ENCODE results near the gene CIC. TPM values are rescaled to one million over a fixed set of nuclear protein-coding genes. Genes with fewer than 3 reads are reported as not detected.

The CIC gene
- total RNA-seq, 4 donors from 2014 or later: 50.6 to 98.3 (median 56.9) TPM

DNA sequence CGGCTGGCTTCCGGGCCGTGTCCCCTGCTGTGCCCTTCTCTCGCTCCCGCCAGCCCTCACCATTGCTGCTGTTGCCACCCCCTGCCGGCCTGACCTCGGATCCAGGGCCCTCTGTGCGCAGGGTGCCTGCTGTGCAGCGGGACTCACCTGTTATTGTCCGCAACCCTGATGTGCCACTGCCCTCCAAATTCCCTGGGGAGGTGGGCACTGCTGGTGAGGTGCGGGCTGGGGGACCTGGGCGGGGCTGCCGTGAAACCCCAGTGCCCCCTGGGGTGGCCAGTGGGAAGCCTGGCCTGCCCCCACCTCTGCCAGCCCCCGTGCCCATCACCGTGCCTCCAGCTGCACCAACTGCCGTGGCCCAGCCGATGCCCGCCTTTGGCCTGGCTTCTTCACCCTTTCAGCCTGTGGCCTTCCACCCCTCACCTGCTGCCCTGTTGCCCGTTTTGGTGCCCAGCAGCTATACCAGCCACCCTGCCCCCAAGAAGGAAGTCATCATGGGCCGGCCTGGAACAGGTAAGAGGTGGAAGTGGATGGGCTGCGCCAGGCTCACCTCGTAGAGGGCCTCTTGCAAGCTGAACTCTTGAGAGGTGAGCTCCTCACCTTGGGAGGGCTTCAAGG lies 5.1 kb downstream of the CIC start:
- H3K27ac ChIP-seq: no peak overlapping the region
- TF ChIP-seq, protein P1, sequence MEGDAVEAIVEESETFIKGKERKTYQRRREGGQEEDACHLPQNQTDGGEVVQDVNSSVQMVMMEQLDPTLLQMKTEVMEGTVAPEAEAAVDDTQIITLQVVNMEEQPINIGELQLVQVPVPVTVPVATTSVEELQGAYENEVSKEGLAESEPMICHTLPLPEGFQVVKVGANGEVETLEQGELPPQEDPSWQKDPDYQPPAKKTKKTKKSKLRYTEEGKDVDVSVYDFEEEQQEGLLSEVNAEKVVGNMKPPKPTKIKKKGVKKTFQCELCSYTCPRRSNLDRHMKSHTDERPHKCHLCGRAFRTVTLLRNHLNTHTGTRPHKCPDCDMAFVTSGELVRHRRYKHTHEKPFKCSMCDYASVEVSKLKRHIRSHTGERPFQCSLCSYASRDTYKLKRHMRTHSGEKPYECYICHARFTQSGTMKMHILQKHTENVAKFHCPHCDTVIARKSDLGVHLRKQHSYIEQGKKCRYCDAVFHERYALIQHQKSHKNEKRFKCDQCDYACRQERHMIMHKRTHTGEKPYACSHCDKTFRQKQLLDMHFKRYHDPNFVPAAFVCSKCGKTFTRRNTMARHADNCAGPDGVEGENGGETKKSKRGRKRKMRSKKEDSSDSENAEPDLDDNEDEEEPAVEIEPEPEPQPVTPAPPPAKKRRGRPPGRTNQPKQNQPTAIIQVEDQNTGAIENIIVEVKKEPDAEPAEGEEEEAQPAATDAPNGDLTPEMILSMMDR (IDR thresholded peaks at IDR 0.05): no peak
- TF ChIP-seq POLR2A (IDR thresholded peaks at IDR 0.05): no peak
- intact Hi-C loops (cut with DNase I): no loop called here

DNA sequence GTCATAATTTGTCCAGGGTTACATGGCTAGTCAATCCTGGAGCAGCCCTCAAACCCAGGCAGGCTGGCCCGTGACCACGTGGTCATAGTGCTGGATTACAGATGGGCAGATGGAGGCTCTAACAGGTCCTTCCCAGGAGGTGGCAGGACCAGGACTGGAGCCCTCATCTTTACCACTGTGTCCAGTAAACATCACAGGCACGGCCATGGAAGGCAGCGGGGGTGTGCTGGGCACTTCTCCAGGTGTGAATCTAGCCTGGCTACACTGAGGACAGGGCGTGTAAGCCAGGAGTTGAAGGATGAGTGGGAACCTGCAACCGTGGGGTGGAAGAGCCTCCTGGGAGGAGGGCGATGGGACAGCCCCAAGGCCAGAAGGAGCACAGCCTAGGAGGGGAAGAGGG lies 6.1 kb downstream of the CIC start:
- no peaks in the 10 kb centered on the region for H3K27me3 ChIP-seq
- peaks cover 29 to 45% of the 10 kb centered on the region in 2 donors for H3K4me1 ChIP-seq
- no peak for TF ChIP-seq POLR2A (IDR thresholded peaks at IDR 0.05)
- TF ChIP-seq, protein P1 (IDR thresholded peaks at IDR 0.05): no peak
- H3K9me3 ChIP-seq: no peaks in the 10 kb centered on the region
- no peak for DNase-seq
- H3K36me3 ChIP-seq: peaks cover 28 to 29% of the 10 kb centered on the region in 2 donors
- 77 to 79% methylated on average over 7 of the region's 7 CpGs for WGBS, 2 donors
- no peak overlapping the region for H3K27ac ChIP-seq
- H3K4me3 ChIP-seq (replicated peaks in 1 of 3): no peak overlapping the region
- intact Hi-C loops (cut with DNase I): no loop called here

More for the DNA sequence above, 5.1 kb downstream of the CIC start:
- no peak overlapping the region for H3K4me3 ChIP-seq (replicated peaks in 1 of 3)
- WGBS, 2 donors: 84 to 98% methylated on average over 14 to 18 of the region's 22 CpGs
- H3K27me3 ChIP-seq: no peaks in the 10 kb centered on the region
- H3K9me3 ChIP-seq: no peaks in the 10 kb centered on the region
- DNase-seq: no peak
- H3K36me3 ChIP-seq: peaks cover 28 to 29% of the 10 kb centered on the region in 2 donors
- peaks cover 25 to 44% of the 10 kb centered on the region in 2 donors for H3K4me1 ChIP-seq

DNA sequence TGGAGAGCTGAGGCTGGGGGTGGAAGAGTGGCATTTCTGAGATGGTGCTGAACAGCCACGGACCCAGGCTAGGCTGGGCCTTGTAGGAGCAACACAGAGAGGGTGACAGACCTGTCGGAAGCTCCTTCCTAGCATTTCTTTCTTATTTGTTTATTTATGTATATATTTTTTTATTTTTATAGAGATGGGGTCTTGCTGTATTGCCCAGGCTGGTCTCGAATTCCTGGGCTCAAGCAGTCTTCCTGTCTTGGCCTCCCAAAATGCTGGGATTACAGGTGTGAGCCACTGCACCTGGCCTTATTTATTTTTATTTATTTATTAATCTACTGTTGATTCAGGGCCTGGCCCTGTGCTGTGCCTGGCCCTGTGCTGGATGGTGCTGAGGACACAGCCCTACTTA lies 6.5 kb downstream of the CIC start:
- intact Hi-C loops (cut with DNase I): no loop called here
- no peak overlapping the region for H3K4me3 ChIP-seq (replicated peaks in 1 of 3)
- no peak overlapping the region for H3K27ac ChIP-seq
- H3K36me3 ChIP-seq: peaks cover 28 to 29% of the 10 kb centered on the region in 2 donors
- DNase-seq: no peak
- TF ChIP-seq, protein P1 (IDR thresholded peaks at IDR 0.05): no peak
- no peak for TF ChIP-seq POLR2A (IDR thresholded peaks at IDR 0.05)
- no peaks in the 10 kb centered on the region for H3K27me3 ChIP-seq
- WGBS, 2 donors: 89 to 93% methylated on average over 3 of the region's 3 CpGs
- H3K9me3 ChIP-seq: no peaks in the 10 kb centered on the region
- H3K4me1 ChIP-seq: peaks cover 26 to 41% of the 10 kb centered on the region in 2 donors

DNA sequence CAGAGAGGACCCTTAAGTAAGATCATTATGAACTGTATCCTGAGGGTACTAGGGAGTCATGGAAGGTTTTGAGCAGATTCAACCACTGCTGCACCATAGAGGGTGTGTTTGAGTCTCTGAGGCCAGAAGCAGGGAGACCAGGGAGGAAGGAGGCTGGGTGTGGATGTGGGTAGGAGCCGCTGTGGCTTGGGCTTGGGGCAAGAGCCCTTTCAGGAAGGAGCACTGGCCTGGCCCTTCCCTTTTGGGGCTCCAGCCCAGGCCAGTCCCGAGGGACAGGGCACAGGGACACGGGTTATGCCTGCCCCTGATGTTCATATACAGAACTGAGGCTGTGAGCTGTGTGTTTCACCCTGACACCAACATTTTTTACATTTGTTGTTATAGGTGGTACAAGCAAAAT lies 7.2 kb downstream of the CIC start:
- Histone ChIP-seq H3K36me3 (peaks cover 28 to 29% of the 10 kb centered on the region in 2 donors), H3K27me3 (no peaks in the 10 kb centered on the region), H3K9me3 (no peaks in the 10 kb centered on the region), H3K4me3 (replicated peaks in 1 of 3) (no peak overlapping the region), H3K27ac (no peak overlapping the region), H3K4me1 (peaks cover 27 to 38% of the 10 kb centered on the region in 2 donors)
- TF ChIP-seq, protein P1 (IDR thresholded peaks at IDR 0.05): no peak
- no peak for TF ChIP-seq POLR2A (IDR thresholded peaks at IDR 0.05)
- DNase-seq: no peak
- intact Hi-C loops (cut with DNase I): no loop called here
- 69 to 89% methylated on average over 1 to 3 of the region's 3 CpGs for WGBS, 2 donors

DNA sequence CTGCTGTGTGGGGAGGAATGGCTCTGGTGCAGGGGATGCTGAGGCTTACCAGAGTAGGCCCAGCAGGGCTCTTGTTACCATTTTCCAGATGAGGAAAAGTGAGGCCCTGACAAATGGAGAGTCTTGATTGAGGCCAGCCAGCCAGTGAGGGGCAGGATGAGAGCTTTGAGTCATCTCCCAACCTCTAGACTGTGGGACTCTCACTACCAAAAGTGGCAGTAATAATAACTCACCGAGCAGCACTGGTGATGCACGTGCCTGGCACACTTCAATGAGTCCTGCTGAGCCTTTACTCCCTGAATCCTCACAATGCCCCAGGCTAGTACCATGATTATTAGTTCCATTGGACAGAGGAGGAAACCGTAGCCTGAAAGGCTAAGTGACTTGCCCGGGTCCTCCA lies 7.8 kb downstream of the CIC start:
- intact Hi-C loops (cut with DNase I): no loop called here
- peaks cover 32 to 38% of the 10 kb centered on the region in 2 donors for H3K4me1 ChIP-seq
- H3K4me3 ChIP-seq (replicated peaks in 1 of 3): no peak overlapping the region
- H3K27me3 ChIP-seq: no peaks in the 10 kb centered on the region
- H3K27ac ChIP-seq: no peak overlapping the region
- no peak for DNase-seq
- no peaks in the 10 kb centered on the region for H3K9me3 ChIP-seq
- 82% methylated on average over 4 of the region's 4 CpGs for WGBS, 2 donors
- TF ChIP-seq, protein P1 (IDR thresholded peaks at IDR 0.05): no peak
- TF ChIP-seq POLR2A (IDR thresholded peaks at IDR 0.05): no peak
- peaks cover 28 to 29% of the 10 kb centered on the region in 2 donors for H3K36me3 ChIP-seq
